Loucy (cell line): ENCODE measurements around the gene IER2.

Source experiments
- EZH2phosphoT487 ChIP-seq: fragments of 200-600 bp; IDR thresholded peaks from 2 replicates; pipeline ENCODE4 v1.6.1; 2018; ENCODE audit warnings: antibody characterized with exemption, mild to moderate bottlenecking, moderate library complexity, borderline replicate concordance
- TF ChIP-seq, protein P1 (sequence below): fragments of 200-600 bp; sonication (generic); conservative IDR thresholded peaks from 2 replicates; pipeline ENCODE4 v1.5.1; 2014; ENCODE audit warnings: mild to moderate bottlenecking, antibody characterized with exemption, low read length

DNA sequence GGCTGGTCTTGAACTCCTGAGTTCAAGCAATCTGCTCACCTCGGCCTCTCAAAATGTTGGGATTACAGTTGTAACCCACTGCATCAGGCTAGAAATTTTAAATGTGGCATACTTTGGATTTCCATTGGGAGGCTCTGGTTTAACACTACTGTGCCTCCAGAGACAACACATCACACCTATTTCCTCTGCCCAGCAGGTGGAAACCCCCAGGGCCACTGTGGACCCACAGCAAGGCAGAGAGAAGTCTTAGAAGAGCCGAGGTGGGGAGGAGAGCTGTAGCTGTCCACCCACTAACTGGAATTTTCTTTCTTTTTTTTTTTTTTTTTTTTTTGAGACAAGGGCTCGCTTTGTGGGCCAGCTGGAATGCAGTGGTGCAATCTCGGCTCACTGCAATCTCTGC, 39.4 kb downstream of the IER2 start:
- TF ChIP-seq, protein P1, sequence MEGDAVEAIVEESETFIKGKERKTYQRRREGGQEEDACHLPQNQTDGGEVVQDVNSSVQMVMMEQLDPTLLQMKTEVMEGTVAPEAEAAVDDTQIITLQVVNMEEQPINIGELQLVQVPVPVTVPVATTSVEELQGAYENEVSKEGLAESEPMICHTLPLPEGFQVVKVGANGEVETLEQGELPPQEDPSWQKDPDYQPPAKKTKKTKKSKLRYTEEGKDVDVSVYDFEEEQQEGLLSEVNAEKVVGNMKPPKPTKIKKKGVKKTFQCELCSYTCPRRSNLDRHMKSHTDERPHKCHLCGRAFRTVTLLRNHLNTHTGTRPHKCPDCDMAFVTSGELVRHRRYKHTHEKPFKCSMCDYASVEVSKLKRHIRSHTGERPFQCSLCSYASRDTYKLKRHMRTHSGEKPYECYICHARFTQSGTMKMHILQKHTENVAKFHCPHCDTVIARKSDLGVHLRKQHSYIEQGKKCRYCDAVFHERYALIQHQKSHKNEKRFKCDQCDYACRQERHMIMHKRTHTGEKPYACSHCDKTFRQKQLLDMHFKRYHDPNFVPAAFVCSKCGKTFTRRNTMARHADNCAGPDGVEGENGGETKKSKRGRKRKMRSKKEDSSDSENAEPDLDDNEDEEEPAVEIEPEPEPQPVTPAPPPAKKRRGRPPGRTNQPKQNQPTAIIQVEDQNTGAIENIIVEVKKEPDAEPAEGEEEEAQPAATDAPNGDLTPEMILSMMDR: no peak
- TF ChIP-seq EZH2phosphoT487: no peak
